ENCODE measurements around the gene NTM.

GRCh38 chr11:131602431-131602830, 232.0 kb downstream of the NTM start:
- TF ChIP-seq POLR2AphosphoS5 (IDR thresholded peaks at IDR 0.05; ENCODE audit: borderline replicate concordance, low read depth, low read length), result no peak
- no peak for TF ChIP-seq EZH2 (IDR thresholded peaks at IDR 0.05)
- TF ChIP-seq FOXP2 (optimal IDR thresholded peaks at IDR 0.05; ENCODE audit: control extremely low read depth, extremely low read length, insufficient read depth), result no peak
